ENCODE results near the gene CHRNB2. TPM values are rescaled to one million over a fixed set of nuclear protein-coding genes. Genes with fewer than 3 reads are reported as not detected.
A peak's percentile ranks its signal among the peaks of the same experiment; 100 is the strongest.

Gene CHRNB2
- total RNA-seq, 1 experiment from 2014 or later: 1.8 TPM

DNA sequence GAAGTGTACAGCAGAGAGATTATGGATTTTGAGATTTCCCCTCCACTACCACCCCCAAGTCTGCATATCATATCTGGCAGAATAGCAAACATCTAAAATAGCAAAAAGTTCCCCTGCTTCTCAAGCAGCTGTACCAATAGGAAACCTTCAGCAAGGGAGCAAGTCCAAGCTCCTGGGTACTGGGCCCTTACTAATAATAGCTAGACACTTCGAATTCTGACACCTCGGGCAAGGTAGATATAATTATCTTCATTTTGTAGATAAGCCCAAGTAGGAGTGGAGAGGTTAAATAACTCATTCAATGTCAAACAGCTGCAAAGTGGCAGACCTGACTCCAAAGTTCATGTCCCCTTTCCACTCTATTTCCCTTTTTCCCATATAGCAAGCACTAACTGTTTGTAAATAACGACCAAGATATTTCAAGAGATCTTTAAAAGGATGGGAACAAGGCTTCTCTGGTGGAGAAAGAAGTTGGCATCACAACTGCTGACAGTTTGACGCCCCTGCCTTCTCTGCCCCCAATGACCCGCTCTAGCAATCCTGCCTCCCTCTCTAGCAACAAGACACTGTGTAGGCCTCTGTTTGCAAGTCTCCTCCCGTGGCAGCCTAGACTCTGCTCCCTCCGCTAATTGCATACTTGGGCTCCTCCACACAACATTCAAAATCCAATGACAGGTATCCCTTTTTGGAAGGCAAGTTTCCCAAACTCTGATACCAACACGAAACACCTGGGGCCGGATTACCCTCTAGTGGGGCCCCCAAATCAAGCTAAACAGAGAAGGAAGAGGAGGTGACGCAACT is 59.1 kb downstream of the CHRNB2 start:
- peak overlapping the region; percentile 79; the same call in 1 of the 2 replicates for H3K14ac ChIP-seq (ENCODE audit: insufficient read depth, low read length)
- no peak for DNase-seq
- H3K4me2 ChIP-seq (ENCODE audit: insufficient read depth, insufficient read length, low read length): peak overlapping the region; percentile 80
- H3K4ac ChIP-seq (ENCODE audit: low read depth, low read length): no peak overlapping the region
- peaks cover 7% of the 10 kb centered on the region for H3K23me2 ChIP-seq (ENCODE audit: insufficient read length, low read depth, low read length, poor library complexity, severe bottlenecking)
- H2AFZ ChIP-seq (ENCODE audit: low read length): no peak overlapping the region
- no peak overlapping the region for H3K56ac ChIP-seq (ENCODE audit: insufficient read length, low read depth, low read length)
- H3K27me3 ChIP-seq (ENCODE audit: insufficient read depth, low read length): no peaks in the 10 kb centered on the region
- no peak overlapping the region for H4K8ac ChIP-seq (replicated peaks; ENCODE audit: insufficient read length, low read depth, low read length)
- no peak overlapping the region for H3T11ph ChIP-seq (ENCODE audit: low read length)
- no CpG with 5 or more reads among the region's 10 CpGs for WGBS (ENCODE audit: extremely low coverage, insufficient read length, low lambda C conversion rate)
- H4K20me1 ChIP-seq (ENCODE audit: control insufficient read depth, insufficient read depth, insufficient read length): no peaks in the 10 kb centered on the region
- peaks cover 36% of the 10 kb centered on the region; the same call in 1 of the 2 replicates for H3K79me2 ChIP-seq (ENCODE audit: insufficient read depth, low read length)
- no peak overlapping the region for H2BK12ac ChIP-seq (ENCODE audit: insufficient read length, low read depth, low read length)
- Mint-ChIP-seq H3K4me1 (peaks cover 18 to 22% of the 10 kb centered on the region in 2 experiments), H3K9me3 (peaks cover 21 to 22% of the 10 kb centered on the region in 2 experiments), H3K27me3 (ENCODE audit: low read depth) (peaks cover 6% of the 10 kb centered on the region; the same call in 1 of the 2 replicates), H3K27ac (peak overlapping the region; percentile 46 to 100 (median 98)), H3K36me3 (ENCODE audit: insufficient read depth in 1 of 3, low read depth in 3 of 3) (peaks cover 10 to 32% (median 29%) of the 10 kb centered on the region in 3 experiments), H3K4me3 (peak overlapping the region; percentile 95 to 98)
- H3K23ac ChIP-seq (ENCODE audit: insufficient read length, low read depth, low read length): no peak overlapping the region
- peak overlapping the region; percentile 77 for H3K9ac ChIP-seq (ENCODE audit: extremely low read depth, insufficient read length, low read length)
- no peaks in the 10 kb centered on the region for H3K4me1 ChIP-seq (ENCODE audit: insufficient read depth, low read length)
- TF ChIP-seq, protein P1, sequence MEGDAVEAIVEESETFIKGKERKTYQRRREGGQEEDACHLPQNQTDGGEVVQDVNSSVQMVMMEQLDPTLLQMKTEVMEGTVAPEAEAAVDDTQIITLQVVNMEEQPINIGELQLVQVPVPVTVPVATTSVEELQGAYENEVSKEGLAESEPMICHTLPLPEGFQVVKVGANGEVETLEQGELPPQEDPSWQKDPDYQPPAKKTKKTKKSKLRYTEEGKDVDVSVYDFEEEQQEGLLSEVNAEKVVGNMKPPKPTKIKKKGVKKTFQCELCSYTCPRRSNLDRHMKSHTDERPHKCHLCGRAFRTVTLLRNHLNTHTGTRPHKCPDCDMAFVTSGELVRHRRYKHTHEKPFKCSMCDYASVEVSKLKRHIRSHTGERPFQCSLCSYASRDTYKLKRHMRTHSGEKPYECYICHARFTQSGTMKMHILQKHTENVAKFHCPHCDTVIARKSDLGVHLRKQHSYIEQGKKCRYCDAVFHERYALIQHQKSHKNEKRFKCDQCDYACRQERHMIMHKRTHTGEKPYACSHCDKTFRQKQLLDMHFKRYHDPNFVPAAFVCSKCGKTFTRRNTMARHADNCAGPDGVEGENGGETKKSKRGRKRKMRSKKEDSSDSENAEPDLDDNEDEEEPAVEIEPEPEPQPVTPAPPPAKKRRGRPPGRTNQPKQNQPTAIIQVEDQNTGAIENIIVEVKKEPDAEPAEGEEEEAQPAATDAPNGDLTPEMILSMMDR (conservative IDR thresholded peaks at IDR 0.05): no peak
- H2BK20ac ChIP-seq (ENCODE audit: low read depth, low read length, poor library complexity, severe bottlenecking): no peak overlapping the region
- H3K27ac ChIP-seq (ENCODE audit: insufficient read length, low read depth, low read length): no peak overlapping the region
- H2AK5ac ChIP-seq (ENCODE audit: insufficient read length, low read length): no peak overlapping the region
- no peak overlapping the region for H4K91ac ChIP-seq (ENCODE audit: insufficient read length, low read depth, low read length)
- H3K79me1 ChIP-seq (ENCODE audit: insufficient read depth, low read depth, low read length, poor library complexity, severe bottlenecking): peaks cover 5% of the 10 kb centered on the region
- H2BK120ac ChIP-seq (ENCODE audit: low read depth, low read length, poor library complexity, severe bottlenecking): no peak overlapping the region
- no peak overlapping the region for H2BK5ac ChIP-seq (ENCODE audit: insufficient read length, low read length)
- H3K9me3 ChIP-seq (ENCODE audit: control insufficient read depth, low read depth, low read length): no peaks in the 10 kb centered on the region
- H2BK15ac ChIP-seq (ENCODE audit: low read depth, low read length): no peak overlapping the region
- no peak overlapping the region for H3K18ac ChIP-seq (ENCODE audit: insufficient read length, low read depth, low read length)
- no peak overlapping the region for H4K5ac ChIP-seq (ENCODE audit: insufficient read length, low read depth, low read length)
